Epidermal melanocyte (primary cell): Measurements from ENCODE around the gene AIDA.
A peak's percentile ranks its signal among the peaks of the same experiment; 100 is the strongest.
"Not testable (repeated sequence)": the region's sequence is repeated elsewhere in the genome, so short reads cannot be mapped to it uniquely, and the experiment has no call there.

ENCODE experiments used
- DNase-seq: peaks from one replicate; pipeline ENCODE4 v3.0.0; 2011; ENCODE audit warnings: low spot score; ENCODE audit not compliant: insufficient read length

The AIDA gene, protein sequence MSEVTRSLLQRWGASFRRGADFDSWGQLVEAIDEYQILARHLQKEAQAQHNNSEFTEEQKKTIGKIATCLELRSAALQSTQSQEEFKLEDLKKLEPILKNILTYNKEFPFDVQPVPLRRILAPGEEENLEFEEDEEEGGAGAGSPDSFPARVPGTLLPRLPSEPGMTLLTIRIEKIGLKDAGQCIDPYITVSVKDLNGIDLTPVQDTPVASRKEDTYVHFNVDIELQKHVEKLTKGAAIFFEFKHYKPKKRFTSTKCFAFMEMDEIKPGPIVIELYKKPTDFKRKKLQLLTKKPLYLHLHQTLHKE

DNA sequence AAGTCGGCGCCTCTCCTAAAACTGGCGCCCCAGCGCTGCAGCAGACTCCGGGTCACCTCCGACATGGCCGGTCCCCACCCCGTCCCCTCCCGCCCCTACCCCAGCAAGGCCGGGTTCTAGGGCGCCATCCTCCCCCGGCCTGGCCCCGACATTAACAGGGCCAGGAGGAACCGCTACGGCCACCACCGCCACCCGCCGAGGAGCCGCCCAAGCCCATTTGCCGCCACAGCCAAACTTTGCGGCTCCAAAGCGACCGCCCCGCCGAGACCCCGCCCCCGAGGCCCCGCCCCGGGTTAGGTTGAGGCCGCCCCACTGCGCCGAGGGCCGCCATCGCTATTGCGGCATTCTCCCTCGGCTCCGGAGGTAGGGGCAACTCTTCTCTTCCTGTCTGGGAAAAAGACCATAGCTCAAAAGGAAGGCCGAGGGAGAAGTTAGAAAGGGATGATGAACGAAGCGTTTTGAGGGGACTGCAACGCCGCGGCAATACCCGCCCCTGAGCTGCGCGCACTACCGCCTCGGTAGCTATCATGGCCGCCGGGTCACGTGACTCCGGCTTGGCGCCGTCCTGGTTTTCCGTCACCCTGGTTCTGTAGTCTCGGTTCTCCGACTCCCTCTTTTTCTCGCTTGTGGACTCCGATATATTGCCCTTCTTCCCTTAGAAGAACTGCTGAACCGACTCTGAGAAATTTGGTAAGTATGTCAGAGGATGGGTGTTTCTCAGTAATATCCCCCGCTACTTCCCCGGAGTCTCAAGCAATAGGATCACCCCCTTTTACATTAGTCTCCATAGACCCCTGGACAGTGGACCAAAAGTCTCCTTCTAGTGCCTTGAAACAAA is at the start of gene AIDA, which contains the start of gene BROX:
AIDA (minus strand) TSS at position 239 of the 838 bp plus-strand sequence; CDS start at position 65, 174 bp downstream.
BROX (plus strand) TSS at position 312 of the 838 bp plus-strand sequence. CDS start 3,136 bp downstream, outside the sequence.
- peak; percentile 63 for DNase-seq

GRCh38 chr1:222761083-222761482 is 48.8 kb upstream of the AIDA start:
- no peak for DNase-seq

DNA sequence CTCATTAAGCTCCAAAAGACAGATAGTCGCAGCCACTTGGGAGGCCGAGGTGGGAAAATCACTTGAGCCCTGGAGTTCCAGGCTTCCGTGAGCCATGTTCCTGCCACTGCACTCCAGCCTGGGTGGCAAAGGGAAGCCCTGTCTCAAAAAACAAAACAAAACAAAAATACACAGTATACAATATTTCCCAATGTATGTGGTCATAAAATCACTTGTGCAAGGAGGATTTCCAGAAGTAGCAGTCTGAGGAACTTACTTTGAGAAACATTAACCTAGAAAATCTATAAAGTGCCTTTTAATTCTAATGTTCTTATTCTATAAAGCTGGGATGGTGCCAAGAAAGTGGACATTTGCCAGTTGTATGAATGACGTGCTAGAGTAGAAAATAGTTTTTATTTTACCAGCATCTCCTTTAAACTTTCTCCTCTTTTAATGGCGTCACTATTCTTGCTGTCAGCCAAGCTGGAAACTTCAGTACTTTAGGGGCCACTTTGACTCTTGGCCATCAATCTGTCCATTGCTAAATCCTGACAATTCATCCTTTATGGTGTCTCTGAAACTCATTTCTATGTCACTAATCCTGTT is 47.3 kb upstream of the AIDA start:
- DNase-seq, result no peak

GRCh38 chr1:222757646-222758268 is 45.5 kb upstream of the AIDA start:
- no peak for DNase-seq

DNA sequence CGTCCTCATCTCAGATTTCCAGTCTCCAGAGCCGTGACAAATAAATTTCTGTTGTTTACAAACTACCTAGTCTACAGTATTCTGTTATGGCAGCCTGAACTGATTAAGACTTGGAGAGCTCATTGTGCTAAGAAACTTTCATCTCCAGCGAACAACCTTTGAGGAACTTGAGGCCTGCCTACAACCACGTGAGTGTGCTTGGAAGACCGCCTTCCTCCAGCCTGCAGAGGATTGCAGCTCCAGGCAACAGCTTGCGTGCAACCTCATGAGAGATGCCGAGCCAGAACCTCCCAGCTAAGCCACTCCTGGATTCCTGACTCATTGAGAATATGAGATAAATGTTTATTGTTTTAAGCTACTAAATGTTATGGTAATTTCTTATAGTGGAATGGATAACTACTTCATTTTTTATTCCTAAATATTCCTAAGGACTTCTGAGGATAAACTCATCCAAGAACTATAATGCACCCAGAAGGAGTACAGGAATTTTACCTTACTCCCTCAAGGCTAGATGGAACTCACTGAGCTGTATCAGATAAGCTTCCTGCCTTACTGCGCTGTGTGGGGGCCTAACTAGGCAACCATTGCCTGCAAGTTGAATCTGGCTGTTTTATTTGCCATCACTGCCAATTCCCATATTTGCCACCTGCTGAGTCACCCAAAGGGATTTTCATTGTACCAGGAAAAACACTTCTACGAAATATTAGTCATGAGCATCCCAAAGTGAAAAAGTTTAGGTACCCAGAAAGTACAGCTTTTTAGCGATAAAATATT is 42.3 kb upstream of the AIDA start:
- peak; percentile 42 for DNase-seq

- DNase-seq, result no peak
Observed at GRCh38 chr1:222751255-222751654, 39.0 kb upstream of the AIDA start.

DNA sequence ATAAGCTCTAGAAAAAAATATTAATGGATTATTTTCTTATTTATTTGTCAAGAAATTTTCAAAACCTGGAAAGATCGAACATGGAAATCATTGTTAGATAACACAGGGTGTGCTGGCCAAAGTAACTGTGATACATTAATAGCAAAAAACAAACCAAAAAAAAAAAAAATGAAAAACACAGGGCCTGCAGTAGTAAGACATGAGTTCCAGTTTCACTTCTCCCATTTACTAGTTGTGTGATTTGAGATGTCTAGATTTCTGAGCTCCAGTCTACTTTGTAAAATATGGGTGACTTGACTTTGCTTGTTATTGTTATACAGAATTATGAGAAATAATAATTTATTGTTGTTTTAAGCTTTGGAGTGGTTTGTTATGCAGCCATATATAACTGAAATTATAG is 38.4 kb upstream of the AIDA start:
- DNase-seq, result no peak

DNA sequence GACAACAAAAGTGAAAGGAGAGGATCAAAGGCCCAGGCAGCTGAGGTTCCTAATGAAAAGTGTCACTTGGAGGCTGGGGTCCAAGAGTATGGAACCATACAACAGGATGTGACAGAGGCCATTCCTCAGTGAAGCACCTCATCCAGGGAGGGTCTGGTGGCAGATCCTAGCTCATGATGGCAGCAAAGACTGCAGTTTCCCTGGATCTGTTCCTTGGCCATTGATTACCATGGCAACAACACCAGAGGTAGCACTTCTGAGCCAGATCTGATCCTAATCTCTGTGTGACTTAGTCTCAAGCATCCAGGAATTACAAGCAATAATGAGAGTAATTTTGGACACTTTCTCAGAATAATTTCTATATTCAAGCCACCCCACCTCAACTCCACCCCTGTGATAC is 37.6 kb upstream of the AIDA start:
- DNase-seq, result no peak

GRCh38 chr1:222741630-222742457 is 29.6 kb upstream of the AIDA start:
- not testable (repeated sequence) for DNase-seq

- DNase-seq, result no peak
Observed at GRCh38 chr1:222739929-222740328, 27.6 kb upstream of the AIDA start.

DNA sequence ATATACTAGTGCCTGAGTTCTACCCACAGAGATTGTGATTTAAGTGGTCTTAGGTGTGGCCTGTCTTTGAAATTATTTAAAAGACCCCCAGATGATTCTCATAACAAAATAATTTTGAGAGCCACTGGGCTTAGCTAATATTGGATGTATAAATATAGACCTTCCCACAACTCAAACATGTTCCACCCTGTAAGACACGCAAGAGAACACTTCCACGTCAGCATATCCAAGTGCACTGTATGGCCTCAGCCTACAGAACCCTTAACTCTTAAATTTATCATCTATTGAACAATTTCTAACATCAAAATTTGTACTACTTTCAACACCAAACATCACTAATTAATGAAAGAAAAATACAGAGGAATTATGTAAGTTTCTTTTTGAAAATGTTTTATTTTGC is 27.2 kb upstream of the AIDA start:
- DNase-seq, result no peak

GRCh38 chr1:222736972-222737371 is 24.7 kb upstream of the AIDA start, which contains the start of gene FAM177B:
TSS of gene FAM177B (plus strand) at chr1:222737202. CDS start at chr1:222746546, 9,344 bp downstream.
- DNase-seq, result no peak

DNA sequence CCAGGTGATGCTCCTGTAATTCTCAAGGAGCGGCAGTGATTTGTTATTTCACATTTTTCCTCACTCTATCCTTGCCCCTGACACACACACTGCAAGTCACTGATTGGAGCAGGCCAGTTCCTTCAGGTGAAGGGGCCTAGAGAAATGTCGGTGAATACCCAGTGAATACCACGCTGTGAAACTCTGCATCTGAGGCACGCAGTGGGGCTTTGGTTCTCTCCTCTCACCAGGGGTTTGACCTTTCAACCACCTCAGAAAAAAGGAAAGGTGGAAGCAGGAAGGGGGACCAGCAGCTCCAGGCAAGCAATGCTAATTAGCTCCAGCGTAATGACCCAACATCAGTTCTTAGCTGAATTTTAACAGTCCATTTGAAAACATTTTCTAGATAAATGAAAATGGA is 24.2 kb upstream of the AIDA start:
- no peak for DNase-seq

- no peak for DNase-seq
Observed at GRCh38 chr1:222734740-222735139, 22.4 kb upstream of the AIDA start.

DNA sequence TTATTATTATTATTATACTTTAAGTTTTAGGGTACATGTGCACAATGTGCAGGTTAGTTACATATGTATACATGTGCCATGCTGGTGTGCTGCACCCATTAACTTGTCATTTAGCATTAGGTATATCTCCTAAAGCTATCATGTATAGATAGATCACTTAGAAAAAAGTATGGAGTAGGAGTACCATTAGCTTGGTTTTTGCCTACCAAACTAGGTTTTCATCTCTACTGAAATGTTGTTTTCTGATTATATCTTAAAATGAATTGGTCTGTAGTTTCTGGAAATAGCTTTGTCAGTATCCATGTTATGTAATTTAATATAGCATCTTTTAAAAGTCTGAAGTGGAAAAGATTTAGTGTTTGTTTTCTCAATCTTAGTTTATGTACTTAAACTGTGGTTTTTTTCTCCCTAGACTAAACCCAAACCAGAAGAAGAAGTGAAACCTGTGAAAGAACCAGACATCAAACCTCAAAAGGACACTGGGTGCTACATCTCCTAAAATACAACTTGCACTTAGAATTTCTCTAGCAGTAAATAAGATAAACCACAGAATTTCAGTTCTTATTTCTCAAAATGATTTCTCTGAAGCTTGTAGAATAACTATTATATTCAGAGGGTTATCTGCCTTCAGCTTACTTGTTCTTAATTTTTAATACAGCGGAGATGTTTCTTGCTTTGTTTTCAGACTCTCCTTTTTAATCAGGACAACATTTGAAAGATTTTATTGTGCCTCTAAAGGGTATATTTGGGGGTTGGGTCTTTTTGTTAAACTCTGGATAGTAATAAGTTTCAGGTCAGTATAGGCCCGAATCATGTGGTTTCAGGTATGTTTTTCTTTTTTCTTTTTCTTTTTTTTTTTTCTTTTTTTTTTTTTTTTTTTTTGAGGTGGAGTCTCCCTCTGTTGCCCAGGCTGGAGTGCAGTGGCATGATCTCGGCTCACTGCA is 20.2 kb upstream of the AIDA start:
- no peak for DNase-seq

DNA sequence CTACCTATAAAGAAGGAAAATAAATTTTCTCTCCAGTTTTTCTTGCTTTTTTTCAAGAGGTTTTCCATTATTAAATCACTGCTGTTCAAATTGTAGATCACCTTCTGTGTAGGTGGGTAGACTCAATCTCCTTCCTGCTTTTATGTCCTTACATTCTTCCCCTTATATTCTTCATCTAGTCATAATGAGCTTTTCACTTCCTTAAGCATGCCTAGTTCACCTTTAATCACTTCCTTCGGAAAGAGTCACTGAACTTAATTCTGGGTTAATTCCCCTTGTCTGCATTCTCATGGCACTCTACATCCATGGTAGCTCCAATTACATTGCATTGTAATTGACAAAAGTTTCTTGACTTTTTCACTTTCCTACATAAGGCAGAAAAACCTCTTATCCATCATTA is 18.6 kb upstream of the AIDA start:
- no peak for DNase-seq

GRCh38 chr1:222728746-222729145 is 16.5 kb upstream of the AIDA start:
- DNase-seq, result no peak

DNA sequence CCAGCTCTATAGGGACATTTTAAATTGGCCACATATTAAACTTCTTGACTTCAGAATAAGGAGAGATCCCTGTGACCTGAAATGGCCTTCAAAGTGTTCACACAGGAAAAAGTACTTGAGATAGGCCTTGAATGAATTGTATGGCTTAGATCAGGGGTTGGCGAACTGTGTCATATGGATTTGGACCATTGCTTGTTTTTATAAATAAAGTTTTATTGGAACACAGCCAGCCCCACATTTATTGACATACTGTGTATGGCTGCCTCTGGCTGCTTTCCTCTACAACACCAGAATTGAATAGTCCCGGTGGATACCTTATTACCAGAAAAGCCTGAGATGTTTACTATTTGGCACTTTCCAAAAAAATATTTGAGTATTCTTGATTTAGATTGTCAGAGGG is 4.1 kb upstream of the AIDA start:
- DNase-seq, result no peak
